Body of pancreas (tissue), 4 donors: ENCODE results near the gene TPK1. TPM values are rescaled to one million over a fixed set of nuclear protein-coding genes. Genes with fewer than 3 reads are reported as not detected.

Source experiments
- ATAC-seq: fragments of 150-250 bp; one replicate; pipeline ENCODE4 v1.9.1; 2016
- DNase-seq, 4 donors: peaks; one replicate each; pipeline ENCODE4 v3.0.0-alpha.2; 2019
- H3K27ac ChIP-seq, 4 donors: fragments of 200-600 bp; sonication (generic); 1 replicate in 3 of 4; 2 replicates in 1 of 4; pipeline versions ENCODE4 v1.5.1 to v1.6.1; 2016 to 2019; ENCODE audit warnings: mild to moderate bottlenecking in 1 of 4, mixed read lengths in 1 of 4, moderate library complexity in 1 of 4
- H3K27me3 ChIP-seq, 2 donors: fragments of 200-600 bp; sonication (generic); one replicate each; pipeline ENCODE4 v1.6.0; 2016; ENCODE audit warnings: mild to moderate bottlenecking in 1 of 2
- H3K36me3 ChIP-seq, 2 donors: fragments of 200-600 bp; sonication (generic); replicated peaks in 1 of 2; 2 replicates each; pipeline ENCODE4 v1.5.1; 2016; ENCODE audit warnings: low read depth in 2 of 2; ENCODE audit not compliant: insufficient read depth in 1 of 2
- H3K4me1 ChIP-seq: fragments of 200-600 bp; sonication (generic); one replicate; pipeline ENCODE4 v1.6.0; 2016
- H3K4me3 ChIP-seq, 2 donors: fragments of 200-600 bp; sonication (generic); 1 replicate in 1 of 2; 2 replicates in 1 of 2; pipeline ENCODE4 v1.5.1; 2016 to 2019
- H3K9me3 ChIP-seq, 3 donors: fragments of 200-600 bp; sonication (generic); 1 replicate in 2 of 3; 2 replicates in 1 of 3; pipeline ENCODE4 v1.5.1; 2016
- CTCF ChIP-seq, 7 experiments: fragments of 450-650 bp in 4 of 7; fragments of 200-600 bp in 3 of 7; sonication (generic) in 3 of 7; IDR thresholded peaks; one replicate each; pipeline ENCODE4 v1.5.1; 2016 to 2019; ENCODE audit warnings: antibody characterized with exemption in 7 of 7
- POLR2A ChIP-seq, 3 donors: fragments of 450-650 bp; IDR thresholded peaks; one replicate each; pipeline ENCODE4 v1.6.1; 2016; ENCODE audit warnings: antibody characterized with exemption in 3 of 3, mild to moderate bottlenecking in 2 of 3
- WGBS, 2 donors: methylation state at CpG; one replicate each; pipeline ENCODE4 v1.1.5; 2017; 5-methylcytosine and 5-hydroxymethylcytosine counted together
- intact Hi-C: fragments of 100-400 bp; cut with DNase I; formaldehyde crosslinking; loops from one replicate; pipeline ENCODE4 v1.15.1; 2023
- total RNA-seq, 2 donors: library from RNA; depleted of rRNA; stranded (reverse); fragments of >200 nt; gene quantifications; one replicate each; pipeline ENCODE4 v1.1.0, GENCODE V29; 2016

Gene TPK1
- total RNA-seq, 2 donors from 2014 or later, result 0.66 to 1.3 TPM

GRCh38 chr7:144416341-144416740, 419.5 kb downstream of the TPK1 start:
- H3K4me3 ChIP-seq, result no peak overlapping the region
- TF ChIP-seq CTCF (IDR thresholded peaks at IDR 0.05), result no peak
- TF ChIP-seq POLR2A (IDR thresholded peaks at IDR 0.05), result no peak
- no peaks in the 10 kb centered on the region for H3K9me3 ChIP-seq
- no peaks in the 10 kb centered on the region for H3K27me3 ChIP-seq
- no peaks in the 10 kb centered on the region for H3K4me1 ChIP-seq
- no peak overlapping the region for H3K27ac ChIP-seq
- H3K36me3 ChIP-seq, result no peaks in the 10 kb centered on the region
- ATAC-seq (no peak), DNase-seq (no peak)
- intact Hi-C loops, result no loop called here

GRCh38 chr7:144415858-144416257, 420.0 kb downstream of the TPK1 start:
- ATAC-seq (no peak), DNase-seq (no peak)
- no peaks in the 10 kb centered on the region for H3K9me3 ChIP-seq
- no peaks in the 10 kb centered on the region for H3K4me1 ChIP-seq
- H3K4me3 ChIP-seq, result no peak overlapping the region
- TF ChIP-seq POLR2A (IDR thresholded peaks at IDR 0.05) (no peak), CTCF (IDR thresholded peaks at IDR 0.05) (no peak)
- H3K27ac ChIP-seq, result no peak overlapping the region
- intact Hi-C loops, result no loop called here
- H3K36me3 ChIP-seq, result no peaks in the 10 kb centered on the region
- no peaks in the 10 kb centered on the region for H3K27me3 ChIP-seq

GRCh38 chr7:144414815-144415214, 421.0 kb downstream of the TPK1 start:
- intact Hi-C loops, result no loop called here
- H3K27me3 ChIP-seq, result no peaks in the 10 kb centered on the region
- DNase-seq, result no peak
- ATAC-seq, result no peak
- WGBS, 2 donors, result 46 to 54% methylated on average over 3 of the region's 3 CpGs
- H3K4me3 ChIP-seq, result no peak overlapping the region
- H3K4me1 ChIP-seq, result no peaks in the 10 kb centered on the region
- TF ChIP-seq POLR2A (IDR thresholded peaks at IDR 0.05), result no peak
- no peak for TF ChIP-seq CTCF (IDR thresholded peaks at IDR 0.05)
- no peaks in the 10 kb centered on the region for H3K9me3 ChIP-seq
- no peak overlapping the region for H3K27ac ChIP-seq
- no peaks in the 10 kb centered on the region for H3K36me3 ChIP-seq

GRCh38 chr7:144410441-144410840, 425.4 kb downstream of the TPK1 start:
- DNase-seq, result no peak
- WGBS, 2 donors, result 19 to 20% methylated on average over 4 of the region's 4 CpGs
- Histone ChIP-seq H3K36me3 (no peaks in the 10 kb centered on the region), H3K27ac (no peak overlapping the region), H3K4me3 (no peak overlapping the region), H3K9me3 (no peaks in the 10 kb centered on the region), H3K27me3 (no peaks in the 10 kb centered on the region), H3K4me1 (no peaks in the 10 kb centered on the region)
- intact Hi-C loops, result no loop called here
- TF ChIP-seq CTCF (IDR thresholded peaks at IDR 0.05), result no peak
- no peak for TF ChIP-seq POLR2A (IDR thresholded peaks at IDR 0.05)
- ATAC-seq, result no peak

GRCh38 chr7:144408121-144408520, 427.7 kb downstream of the TPK1 start:
- 56 to 59% methylated on average over 3 of the region's 3 CpGs for WGBS, 2 donors
- Histone ChIP-seq H3K9me3 (no peaks in the 10 kb centered on the region), H3K27me3 (no peaks in the 10 kb centered on the region), H3K27ac (no peak overlapping the region), H3K4me3 (no peak overlapping the region), H3K36me3 (no peaks in the 10 kb centered on the region), H3K4me1 (no peaks in the 10 kb centered on the region)
- intact Hi-C loops, result no loop called here
- no peak for ATAC-seq
- DNase-seq, result no peak
- TF ChIP-seq POLR2A (IDR thresholded peaks at IDR 0.05) (no peak), CTCF (IDR thresholded peaks at IDR 0.05) (no peak)
